Stomach (tissue), 4 donors: ENCODE measurements around the gene SLC22A14.
"Not testable (repeated sequence)": the region's sequence is repeated elsewhere in the genome, so short reads cannot be mapped to it uniquely, and the experiment has no call there.

Experiments
- EP300 ChIP-seq: sonication (generic); formaldehyde crosslinking; IDR thresholded peaks from one replicate; pipeline ENCODE4 v1.6.1; 2017; ENCODE audit warnings: antibody characterized with exemption
- POLR2AphosphoS5 ChIP-seq, 3 donors: sonication (generic); formaldehyde crosslinking; IDR thresholded peaks; one replicate each; pipeline ENCODE4 v1.6.1; 2016; ENCODE audit warnings: antibody characterized with exemption in 3 of 3

DNA sequence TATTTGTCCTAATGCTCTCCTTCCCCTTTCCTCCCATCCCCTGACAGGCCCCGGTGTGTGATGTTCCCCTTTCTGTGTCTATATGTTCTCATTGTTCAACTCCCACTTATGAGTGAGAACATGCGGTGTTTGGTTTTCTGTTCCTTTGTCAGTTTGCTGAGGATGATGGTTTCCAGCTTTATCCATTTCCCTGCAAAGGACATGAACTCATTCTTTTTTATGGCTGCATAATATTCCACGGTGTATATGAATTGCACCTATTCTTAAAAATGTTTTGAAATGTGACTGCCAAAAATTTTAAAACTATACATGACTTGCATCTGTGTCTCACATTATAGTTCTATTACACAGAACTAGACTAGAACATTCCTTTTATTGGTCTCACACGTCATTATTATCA lies 38.5 kb downstream of the SLC22A14 start:
- not testable (repeated sequence) for TF ChIP-seq EP300; POLR2AphosphoS5 (IDR thresholded peaks at IDR 0.05)
